ENCODE results near the gene PDE11A.
"Not testable (repeated sequence)": the region's sequence is repeated elsewhere in the genome, so short reads cannot be mapped to it uniquely, and the experiment has no call there.

Gene PDE11A

DNA sequence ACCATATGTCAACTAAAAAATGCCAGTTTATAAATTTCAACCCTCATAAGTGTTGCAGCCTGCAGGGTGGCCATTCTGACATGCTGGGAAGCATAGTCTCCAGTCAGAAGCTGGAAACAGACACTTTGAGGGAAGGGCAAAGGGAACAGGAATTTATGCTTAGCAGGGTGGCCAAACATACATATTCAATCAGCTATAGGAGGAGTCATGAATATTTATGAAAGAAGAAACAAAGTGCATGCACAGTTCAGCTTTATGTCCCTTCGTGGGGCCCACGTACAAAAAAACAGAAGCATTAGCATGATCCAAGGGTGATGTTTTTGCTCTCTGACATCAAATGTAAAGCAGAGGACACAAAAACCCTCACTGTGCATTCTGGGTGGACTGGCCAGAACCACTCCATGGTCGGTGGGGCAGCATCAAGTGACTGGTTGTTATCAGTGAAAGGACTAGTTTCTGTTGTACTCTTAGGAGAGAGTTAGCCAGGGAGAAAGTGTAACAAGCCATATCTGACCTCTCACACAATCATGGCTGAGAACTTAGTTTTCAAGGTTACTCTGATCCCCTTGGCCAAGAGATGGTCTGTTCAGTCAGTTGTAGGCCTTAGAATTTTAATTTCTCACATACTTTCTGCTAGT, 9.9 kb upstream of the PDE11A start:
- TF ChIP-seq ZNF565 (CRISPR knock-in tag; conservative IDR thresholded peaks at IDR 0.05; ENCODE audit: low read depth) (no peak), ZFP3 (CRISPR knock-in tag; IDR thresholded peaks at IDR 0.05) (no peak), ISL1 (CRISPR knock-in tag; IDR thresholded peaks at IDR 0.05) (no peak), TCF4 (CRISPR knock-in tag; IDR thresholded peaks at IDR 0.05; ENCODE audit: borderline replicate concordance) (no peak), ESRRG (CRISPR knock-in tag; IDR thresholded peaks at IDR 0.05) (no peak), SNAI2 (CRISPR knock-in tag; IDR thresholded peaks at IDR 0.05) (no peak), PPARA (CRISPR knock-in tag; IDR thresholded peaks at IDR 0.05; ENCODE audit: borderline replicate concordance) (no peak), ZC3H10 (CRISPR knock-in tag; IDR thresholded peaks at IDR 0.05) (no peak), ZFP30 (CRISPR knock-in tag; IDR thresholded peaks at IDR 0.05) (no peak), CSDC2 (CRISPR knock-in tag; IDR thresholded peaks at IDR 0.05) (no peak), ZNF70 (CRISPR knock-in tag; IDR thresholded peaks at IDR 0.05) (no peak), GLIS3 (CRISPR knock-in tag; IDR thresholded peaks at IDR 0.05) (no peak), OSR1 (CRISPR knock-in tag; IDR thresholded peaks at IDR 0.05) (no peak), CREB5 (CRISPR knock-in tag; IDR thresholded peaks at IDR 0.05; ENCODE audit: low read depth) (no peak), RARB (CRISPR knock-in tag; IDR thresholded peaks at IDR 0.05) (no peak)
- TF ChIP-seq, protein P1, sequence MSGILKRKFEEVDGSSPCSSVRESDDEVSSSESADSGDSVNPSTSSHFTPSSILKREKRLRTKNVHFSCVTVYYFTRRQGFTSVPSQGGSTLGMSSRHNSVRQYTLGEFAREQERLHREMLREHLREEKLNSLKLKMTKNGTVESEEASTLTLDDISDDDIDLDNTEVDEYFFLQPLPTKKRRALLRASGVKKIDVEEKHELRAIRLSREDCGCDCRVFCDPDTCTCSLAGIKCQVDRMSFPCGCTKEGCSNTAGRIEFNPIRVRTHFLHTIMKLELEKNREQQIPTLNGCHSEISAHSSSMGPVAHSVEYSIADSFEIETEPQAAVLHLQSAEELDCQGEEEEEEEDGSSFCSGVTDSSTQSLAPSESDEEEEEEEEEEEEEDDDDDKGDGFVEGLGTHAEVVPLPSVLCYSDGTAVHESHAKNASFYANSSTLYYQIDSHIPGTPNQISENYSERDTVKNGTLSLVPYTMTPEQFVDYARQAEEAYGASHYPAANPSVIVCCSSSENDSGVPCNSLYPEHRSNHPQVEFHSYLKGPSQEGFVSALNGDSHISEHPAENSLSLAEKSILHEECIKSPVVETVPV (CRISPR knock-in tag; IDR thresholded peaks at IDR 0.05): no peak
- TF ChIP-seq, protein P2, sequence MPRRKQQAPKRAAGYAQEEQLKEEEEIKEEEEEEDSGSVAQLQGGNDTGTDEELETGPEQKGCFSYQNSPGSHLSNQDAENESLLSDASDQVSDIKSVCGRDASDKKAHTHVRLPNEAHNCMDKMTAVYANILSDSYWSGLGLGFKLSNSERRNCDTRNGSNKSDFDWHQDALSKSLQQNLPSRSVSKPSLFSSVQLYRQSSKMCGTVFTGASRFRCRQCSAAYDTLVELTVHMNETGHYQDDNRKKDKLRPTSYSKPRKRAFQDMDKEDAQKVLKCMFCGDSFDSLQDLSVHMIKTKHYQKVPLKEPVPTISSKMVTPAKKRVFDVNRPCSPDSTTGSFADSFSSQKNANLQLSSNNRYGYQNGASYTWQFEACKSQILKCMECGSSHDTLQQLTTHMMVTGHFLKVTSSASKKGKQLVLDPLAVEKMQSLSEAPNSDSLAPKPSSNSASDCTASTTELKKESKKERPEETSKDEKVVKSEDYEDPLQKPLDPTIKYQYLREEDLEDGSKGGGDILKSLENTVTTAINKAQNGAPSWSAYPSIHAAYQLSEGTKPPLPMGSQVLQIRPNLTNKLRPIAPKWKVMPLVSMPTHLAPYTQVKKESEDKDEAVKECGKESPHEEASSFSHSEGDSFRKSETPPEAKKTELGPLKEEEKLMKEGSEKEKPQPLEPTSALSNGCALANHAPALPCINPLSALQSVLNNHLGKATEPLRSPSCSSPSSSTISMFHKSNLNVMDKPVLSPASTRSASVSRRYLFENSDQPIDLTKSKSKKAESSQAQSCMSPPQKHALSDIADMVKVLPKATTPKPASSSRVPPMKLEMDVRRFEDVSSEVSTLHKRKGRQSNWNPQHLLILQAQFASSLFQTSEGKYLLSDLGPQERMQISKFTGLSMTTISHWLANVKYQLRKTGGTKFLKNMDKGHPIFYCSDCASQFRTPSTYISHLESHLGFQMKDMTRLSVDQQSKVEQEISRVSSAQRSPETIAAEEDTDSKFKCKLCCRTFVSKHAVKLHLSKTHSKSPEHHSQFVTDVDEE (CRISPR knock-in tag; IDR thresholded peaks at IDR 0.05): no peak
- no peak for ATAC-seq

DNA sequence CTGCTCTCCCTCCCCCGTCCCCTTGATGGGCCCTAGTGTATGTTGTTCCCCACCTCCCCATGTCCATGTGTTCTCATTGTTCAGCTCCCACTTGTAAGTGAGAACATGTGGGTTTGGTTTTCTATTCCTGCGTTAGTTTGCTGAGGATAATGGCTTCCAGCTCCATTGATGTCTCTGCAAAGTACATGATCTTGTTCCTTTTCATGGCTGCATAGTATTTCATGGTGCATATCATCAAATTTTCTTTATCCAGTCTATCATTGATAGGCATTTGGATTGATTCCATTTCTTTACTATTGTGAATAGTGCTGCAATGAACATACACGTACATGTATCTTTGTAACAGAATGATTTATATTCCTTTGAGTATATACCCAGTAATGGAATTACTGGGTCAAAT, 6.7 kb upstream of the PDE11A start:
- not testable (repeated sequence) for ATAC-seq

DNA sequence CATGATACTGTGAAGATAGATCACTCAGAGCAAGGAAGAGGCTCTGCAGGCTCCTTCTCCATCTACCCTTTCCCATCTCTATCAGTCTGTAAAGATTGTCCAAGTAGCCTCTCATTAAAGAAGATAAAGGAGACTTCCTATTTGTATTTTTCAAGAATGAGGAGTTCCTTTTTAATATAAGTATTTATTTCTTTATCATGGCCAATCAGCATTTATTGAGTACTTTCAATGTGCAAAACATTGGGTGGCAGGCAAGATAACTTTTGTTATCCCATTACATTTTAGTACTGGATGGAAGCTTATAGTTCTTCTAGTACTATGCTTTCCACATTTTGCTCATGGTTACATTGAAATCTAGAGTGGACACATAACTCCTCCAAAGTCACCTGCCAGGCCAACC, 3.6 kb upstream of the PDE11A start:
- ATAC-seq: no peak

More for the DNA sequence above, 3.6 kb upstream of the PDE11A start:
- TF ChIP-seq ZNF8 (CRISPR knock-in tag; IDR thresholded peaks at IDR 0.05) (no peak), CREB5 (CRISPR knock-in tag; IDR thresholded peaks at IDR 0.05; ENCODE audit: low read depth) (no peak), GLIS3 (CRISPR knock-in tag; IDR thresholded peaks at IDR 0.05) (no peak), ZFP3 (CRISPR knock-in tag; IDR thresholded peaks at IDR 0.05) (no peak), RARB (CRISPR knock-in tag; IDR thresholded peaks at IDR 0.05) (no peak), ZFP30 (CRISPR knock-in tag; IDR thresholded peaks at IDR 0.05) (no peak), PPARA (CRISPR knock-in tag; IDR thresholded peaks at IDR 0.05; ENCODE audit: borderline replicate concordance) (no peak)
- TF ChIP-seq, protein P2 (CRISPR knock-in tag; IDR thresholded peaks at IDR 0.05): no peak
